GM12891 (cell line): ENCODE measurements around the gene AGXT.

ENCODE experiments used
- POLR2A ChIP-seq: IDR thresholded peaks from 2 replicates; pipeline ENCODE4 v1.6.1; 2011; ENCODE audit warnings: low read depth, low read length, control low read depth
- POLR2AphosphoS5 ChIP-seq: IDR thresholded peaks from 2 replicates; pipeline ENCODE4 v1.6.1; 2011; ENCODE audit warnings: low read depth, low read length, control low read depth
- TAF1 ChIP-seq: IDR thresholded peaks from 2 replicates; pipeline ENCODE4 v1.6.1; 2011; ENCODE audit warnings: low read depth, low read length, control low read depth

DNA sequence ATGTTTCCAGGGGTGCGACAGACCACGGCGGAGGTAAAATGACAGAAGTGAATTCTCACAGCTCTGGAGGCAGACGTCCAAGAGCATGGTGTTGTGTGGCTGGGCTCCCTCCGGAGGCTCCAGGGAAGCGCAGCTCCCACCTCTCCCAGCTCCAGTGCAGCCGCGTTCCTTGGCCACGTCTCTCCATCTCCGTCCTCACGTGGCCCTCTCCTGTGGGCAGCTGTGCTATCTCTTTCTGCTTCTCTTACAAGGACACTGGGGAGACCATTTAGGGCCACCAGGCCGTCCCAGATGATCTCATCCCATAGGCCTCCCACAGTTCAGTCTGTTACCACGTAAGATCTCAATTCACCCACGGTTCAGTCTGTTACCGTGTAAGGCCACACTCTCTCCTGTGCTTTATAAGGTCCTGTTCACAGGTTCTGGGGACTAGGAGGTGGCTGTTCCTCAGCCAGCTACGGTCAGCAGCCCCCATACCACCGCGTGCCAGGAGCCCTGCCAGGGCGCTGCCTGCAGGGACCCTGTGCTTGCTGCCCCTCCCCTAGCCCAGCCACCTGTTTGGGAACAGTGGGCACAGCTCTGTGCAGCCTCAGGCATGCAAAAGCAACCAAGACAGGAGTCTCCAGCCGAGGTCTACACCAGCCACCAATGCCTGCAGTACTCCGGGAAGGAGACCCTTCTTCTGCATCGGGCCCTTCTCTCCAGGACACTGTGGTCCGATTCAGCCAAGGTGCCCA lies 30.3 kb downstream of the AGXT start:
- TF ChIP-seq POLR2AphosphoS5, result no peak
- TF ChIP-seq POLR2A, result no peak
- no peak for TF ChIP-seq TAF1
